Loucy (cell line): ENCODE measurements around the gene OGFOD3.

Source experiments
- EZH2phosphoT487 ChIP-seq: fragments of 200-600 bp; IDR thresholded peaks from 2 replicates; pipeline ENCODE4 v1.6.1; 2018; ENCODE audit warnings: antibody characterized with exemption, mild to moderate bottlenecking, moderate library complexity, borderline replicate concordance
- TF ChIP-seq, protein P1 (sequence below): fragments of 200-600 bp; sonication (generic); conservative IDR thresholded peaks from 2 replicates; pipeline ENCODE4 v1.5.1; 2014; ENCODE audit warnings: mild to moderate bottlenecking, antibody characterized with exemption, low read length

DNA sequence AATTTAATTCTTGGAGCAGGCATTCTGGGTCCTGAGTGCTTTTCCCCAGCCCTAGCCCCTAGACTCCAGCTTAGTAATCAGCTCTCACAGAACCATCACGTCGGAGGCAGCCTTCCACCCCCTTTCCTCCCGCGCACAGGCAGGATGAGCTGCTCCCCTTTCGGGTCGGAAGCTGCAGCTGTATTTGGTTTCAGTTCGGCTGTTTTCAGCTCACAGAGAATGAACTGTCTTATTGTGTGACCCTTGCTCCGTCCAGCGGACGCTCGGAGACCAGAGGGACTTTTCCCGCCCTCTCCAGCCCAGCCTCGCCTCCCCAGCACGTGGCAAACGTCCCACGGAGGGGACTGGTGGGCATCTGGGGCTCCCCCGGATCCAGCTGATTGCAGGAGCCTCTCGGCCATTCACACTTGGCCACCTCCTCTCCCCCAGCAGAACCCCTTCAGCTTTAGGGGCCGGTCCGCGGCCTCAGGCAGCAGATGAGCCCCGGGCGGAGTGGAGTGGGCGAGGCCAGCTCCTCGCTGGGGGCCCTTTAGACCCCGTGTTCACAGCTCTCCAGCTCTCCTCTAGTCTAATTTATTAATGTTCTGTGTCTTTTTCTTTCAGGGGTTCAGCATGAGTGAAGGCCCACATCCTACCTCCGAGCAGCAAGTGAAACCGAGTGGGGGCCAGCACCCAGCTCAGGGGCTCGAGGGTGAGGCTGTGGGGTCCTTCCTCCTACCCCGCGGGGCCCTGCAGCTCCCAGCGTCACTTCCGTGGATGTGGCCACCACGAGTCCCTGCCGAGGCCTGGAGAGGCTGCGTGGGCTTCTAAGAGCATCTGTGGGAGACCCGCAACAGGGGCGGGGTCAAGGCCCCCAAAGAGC is 47.7 kb downstream of the OGFOD3 start:
- TF ChIP-seq, protein P1, sequence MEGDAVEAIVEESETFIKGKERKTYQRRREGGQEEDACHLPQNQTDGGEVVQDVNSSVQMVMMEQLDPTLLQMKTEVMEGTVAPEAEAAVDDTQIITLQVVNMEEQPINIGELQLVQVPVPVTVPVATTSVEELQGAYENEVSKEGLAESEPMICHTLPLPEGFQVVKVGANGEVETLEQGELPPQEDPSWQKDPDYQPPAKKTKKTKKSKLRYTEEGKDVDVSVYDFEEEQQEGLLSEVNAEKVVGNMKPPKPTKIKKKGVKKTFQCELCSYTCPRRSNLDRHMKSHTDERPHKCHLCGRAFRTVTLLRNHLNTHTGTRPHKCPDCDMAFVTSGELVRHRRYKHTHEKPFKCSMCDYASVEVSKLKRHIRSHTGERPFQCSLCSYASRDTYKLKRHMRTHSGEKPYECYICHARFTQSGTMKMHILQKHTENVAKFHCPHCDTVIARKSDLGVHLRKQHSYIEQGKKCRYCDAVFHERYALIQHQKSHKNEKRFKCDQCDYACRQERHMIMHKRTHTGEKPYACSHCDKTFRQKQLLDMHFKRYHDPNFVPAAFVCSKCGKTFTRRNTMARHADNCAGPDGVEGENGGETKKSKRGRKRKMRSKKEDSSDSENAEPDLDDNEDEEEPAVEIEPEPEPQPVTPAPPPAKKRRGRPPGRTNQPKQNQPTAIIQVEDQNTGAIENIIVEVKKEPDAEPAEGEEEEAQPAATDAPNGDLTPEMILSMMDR: no peak
- TF ChIP-seq EZH2phosphoT487: no peak
